DLD1 (cell line): ENCODE data around the gene XYLT1.

Experiments used
- in situ Hi-C: cut with HindIII; loops from 2 replicates; pipeline ENCODE4 v1.10.0; 2017; ENCODE audit warnings: low sequenced_read_pairs

XYLT1 gene

DNA sequence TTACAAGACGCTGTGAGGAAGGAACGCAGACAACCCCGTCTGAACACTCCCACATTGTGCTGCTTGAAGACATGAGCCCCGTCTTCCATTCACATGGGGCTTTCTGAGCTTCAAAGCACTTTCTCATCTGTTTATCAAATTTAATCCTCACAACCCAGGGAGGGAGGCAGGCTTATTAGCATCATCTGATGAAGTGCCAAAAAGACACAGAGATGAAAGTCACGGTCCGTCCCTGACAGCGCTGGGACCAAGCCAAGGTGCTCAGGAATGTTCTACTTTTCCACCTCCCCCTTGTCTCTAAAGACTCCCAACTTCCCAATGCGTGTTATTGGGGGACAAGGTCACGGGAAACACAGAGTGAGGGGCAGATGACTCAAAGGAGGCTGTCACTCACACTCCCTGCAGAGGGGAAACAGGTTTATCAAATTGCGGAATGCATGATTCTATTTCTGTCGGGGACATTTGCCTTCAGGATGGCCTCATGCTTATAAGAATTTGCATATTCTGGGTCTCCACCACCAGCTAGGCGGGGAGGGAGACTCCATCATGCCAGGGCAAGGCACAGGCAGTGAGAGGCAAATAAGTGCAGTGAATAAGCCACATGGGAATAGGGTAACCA, 10.7 kb downstream of the XYLT1 start:
- in situ Hi-C loops, result no loop called here

DNA sequence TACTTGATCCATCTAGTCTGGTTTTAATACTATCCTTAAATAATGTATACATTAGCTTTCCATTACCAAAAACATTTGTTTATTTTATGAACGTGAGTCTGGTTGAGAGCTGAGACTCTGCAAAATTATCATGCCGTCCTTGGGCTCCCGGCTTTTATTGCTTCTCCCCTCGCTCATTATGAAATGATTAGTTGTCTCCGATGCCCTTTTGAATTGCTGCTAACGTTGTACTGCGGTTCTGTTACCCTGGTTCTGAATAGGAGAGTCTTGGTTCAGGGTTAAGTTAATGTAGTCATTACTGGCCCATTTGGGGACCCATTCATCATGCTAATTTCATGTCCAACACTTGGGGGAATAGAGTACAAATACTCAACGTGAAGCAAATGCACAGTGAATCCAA, 12.8 kb downstream of the XYLT1 start:
- in situ Hi-C loops, result no loop called here

GRCh38 chr16:17457513-17457912, 13.2 kb downstream of the XYLT1 start:
- in situ Hi-C loops, result no loop called here

DNA sequence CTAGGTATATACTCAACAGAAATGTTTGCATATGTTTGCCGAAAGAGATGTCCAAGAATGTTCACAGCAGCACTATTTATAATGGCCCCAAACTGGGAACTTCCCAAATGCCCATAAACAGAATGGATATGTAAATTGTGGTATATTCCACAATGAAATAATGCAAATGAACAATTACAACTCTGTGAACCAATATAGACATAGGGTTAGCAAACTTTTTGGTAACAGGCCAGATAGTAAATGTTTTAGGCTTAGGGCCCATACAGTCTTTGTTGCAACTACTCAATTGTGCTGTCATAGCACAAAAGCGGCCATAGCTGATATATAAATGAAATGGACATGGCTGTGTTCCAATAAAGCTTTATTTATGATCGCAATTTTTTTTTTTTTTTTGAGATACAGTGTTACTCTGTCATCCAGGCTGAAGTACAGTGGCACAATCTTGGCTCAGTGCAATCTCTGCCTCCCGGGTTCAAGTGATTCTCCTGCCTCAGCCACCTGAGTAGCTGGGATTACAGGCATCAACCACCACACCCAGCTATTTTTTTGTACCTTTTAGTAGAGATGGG, 16.5 kb downstream of the XYLT1 start:
- in situ Hi-C loops, result no loop called here

DNA sequence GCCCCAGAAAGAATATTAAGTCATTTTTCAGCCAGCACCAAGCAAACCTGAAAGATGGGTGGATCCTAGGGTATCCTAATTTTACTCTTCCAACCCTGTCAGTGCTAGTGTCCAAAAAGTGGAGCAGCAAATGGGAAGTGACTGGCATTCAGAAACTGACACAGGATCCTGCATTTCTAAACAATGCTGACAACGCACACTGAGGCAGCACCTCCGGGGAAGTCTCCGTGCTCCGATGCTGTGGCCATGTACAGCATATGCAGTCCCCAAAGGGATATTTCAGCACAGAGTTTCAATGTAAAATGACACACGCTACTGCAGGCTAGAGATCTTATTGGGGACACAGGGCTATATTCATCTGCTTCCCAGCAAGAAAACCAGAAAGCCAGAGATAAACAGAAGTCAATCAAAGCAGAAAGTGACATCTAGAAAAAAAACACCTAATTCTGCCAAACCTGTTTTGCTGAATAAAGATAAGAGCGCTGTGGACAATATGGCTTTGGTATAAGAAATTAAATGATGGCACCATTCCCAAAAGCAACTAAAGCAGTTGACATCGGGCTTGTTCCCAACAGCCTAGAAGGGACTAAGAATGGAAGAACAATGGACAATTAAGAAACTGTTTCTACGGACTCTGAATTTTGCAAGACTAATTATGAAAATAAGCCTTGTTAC, 17.3 kb downstream of the XYLT1 start:
- in situ Hi-C loops, result no loop called here

GRCh38 chr16:17452922-17453321, 17.8 kb downstream of the XYLT1 start:
- in situ Hi-C loops, result no loop called here

DNA sequence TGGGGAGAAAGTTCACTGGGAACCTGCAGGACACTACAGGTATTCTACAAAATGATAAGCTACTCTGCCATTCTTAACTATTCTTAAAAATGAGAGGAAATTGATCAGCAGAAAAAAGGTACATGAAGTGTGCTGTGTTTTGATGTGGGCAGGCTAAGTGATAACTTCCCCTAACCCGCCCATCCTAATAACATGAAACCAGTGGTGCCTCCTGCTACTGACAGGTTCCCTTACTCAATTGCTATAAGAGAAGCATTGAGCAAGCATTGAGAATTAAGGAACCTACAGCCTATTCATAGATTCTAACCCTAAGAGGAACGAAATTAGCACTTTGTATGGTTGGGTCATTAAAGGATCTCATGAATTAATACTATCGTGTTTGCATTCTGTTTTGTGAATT, 18.9 kb downstream of the XYLT1 start:
- in situ Hi-C loops, result no loop called here

- in situ Hi-C loops, result no loop called here
Observed at GRCh38 chr16:17450291-17450690, 20.5 kb downstream of the XYLT1 start.

DNA sequence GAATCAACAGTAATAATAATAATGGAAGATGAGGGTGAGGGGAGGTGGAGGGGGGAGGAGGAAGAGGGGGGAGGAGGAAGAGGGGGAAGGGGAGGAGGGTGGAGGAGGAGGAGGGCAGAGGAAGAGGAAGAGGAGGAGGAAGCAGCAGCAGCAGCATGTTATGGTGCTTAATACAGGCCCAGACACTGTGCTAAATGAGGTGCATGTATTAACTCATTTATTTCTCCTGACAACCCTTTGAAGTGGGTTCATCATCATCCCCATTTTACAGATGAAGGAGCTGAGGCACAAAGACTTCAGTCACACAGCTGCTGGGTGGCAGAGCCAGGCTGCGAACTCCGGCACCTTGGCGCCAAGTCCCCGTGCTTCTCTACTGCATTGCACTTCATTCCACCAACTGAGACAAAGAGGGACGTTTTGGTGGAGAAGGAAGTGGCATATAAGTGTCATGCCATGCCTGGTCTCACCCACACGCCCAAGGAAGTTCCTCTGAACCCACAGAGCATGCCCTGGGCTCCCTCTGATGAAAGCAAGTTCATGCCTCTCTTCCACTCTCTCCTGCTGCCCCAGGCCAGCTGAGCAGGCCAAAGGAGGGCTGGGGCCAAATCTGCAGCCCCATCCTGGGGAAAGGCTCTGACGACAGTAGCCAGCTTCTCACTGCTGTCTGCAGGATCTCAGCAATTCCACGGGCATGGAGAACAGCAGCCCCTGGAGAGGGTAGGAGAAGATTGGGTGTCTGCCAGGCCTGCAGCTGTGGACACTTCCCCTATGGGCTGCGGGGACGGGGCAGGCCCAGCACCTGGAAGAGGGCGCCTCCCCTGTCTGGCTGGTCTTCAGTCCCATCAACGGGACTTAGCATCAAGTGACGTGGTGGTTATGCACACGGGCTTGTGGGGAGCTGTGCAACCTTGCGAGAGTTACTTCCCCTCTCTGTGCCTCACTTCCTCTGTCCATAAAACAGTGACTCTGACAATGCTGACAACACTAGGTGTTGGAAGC, 21.8 kb downstream of the XYLT1 start:
- in situ Hi-C loops, result no loop called here

DNA sequence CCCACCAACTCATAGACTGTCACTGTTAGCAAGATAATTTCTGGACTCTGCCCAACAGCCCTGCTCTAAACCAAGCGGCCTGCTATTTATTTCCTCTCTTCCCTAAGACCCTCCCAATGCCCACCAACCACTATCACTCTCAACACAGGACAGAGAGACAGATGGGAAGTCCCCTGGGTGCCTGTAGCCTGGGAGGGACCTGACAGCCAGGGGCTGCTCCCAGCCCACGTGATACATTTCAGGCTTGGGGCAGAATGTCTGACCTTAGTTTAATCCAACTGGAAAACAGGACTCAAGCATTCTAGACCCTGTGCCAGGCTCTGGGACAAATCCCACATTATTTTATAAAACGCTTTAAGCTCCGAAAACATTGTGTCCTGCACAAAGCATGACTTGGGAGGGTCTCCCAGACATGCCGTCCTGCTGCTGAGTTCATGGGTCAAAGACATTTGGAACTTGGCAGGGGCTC, 23.6 kb downstream of the XYLT1 start:
- in situ Hi-C loops, result no loop called here

DNA sequence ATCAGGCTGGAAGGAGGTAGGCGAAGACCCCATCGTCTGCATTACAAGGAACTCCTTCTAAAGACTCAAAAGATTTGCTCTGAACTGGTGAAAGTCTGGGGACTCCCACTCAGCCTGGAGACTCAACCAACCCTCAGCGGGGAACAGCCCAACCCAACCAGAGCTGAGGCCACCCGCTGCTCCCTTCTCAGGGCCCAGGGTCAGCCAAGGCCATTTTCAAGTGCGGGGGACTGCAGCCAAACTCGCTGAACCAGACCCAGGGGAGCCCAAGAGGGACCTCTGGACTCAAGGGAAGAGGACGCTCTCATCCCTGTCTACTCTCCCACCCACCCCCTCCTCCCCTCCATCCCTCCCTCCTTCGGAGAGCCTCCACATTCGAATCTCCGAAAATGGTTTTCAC, 24.1 kb downstream of the XYLT1 start:
- in situ Hi-C loops, result no loop called here

- in situ Hi-C loops, result no loop called here
Observed at GRCh38 chr16:17445421-17445820, 25.3 kb downstream of the XYLT1 start.

DNA sequence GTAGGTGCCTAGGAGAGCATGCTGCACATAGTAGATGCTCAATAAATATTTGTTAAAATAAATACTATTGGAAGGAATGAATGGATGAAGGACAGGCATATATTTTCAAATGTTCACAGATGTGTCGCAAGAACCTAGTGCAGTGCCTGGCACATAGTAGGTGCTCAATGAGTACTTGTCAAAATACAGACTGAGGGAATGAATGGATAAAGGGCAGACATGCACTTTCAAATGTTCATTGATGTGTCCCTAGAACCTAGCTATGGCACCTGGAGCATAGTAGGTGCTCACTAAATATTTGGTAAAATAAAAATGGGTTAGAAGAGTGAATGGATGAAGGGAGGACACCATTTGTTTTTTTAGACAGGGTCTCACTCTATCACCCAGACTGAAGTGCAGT, 26.1 kb downstream of the XYLT1 start:
- in situ Hi-C loops, result no loop called here

GRCh38 chr16:17440131-17440530, 30.6 kb downstream of the XYLT1 start:
- in situ Hi-C loops, result no loop called here

DNA sequence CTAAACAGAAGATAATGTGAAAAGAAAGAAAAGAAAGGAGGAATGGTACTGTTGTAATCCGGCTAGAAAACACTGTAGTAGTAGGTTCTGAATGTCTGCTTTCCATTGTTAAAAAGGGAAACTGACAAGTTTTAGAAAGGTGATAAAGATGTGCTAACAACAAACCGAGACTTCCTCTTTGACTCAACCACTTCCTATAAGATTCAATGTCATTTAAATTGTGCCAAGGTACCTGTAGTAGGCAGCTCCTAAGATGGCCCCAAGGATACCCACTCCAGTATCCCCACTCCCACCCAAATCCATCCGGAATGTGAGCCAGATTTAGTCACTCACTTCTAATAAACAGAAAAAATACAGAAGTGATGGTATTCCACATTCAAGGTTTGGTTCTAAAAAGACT, 31.2 kb downstream of the XYLT1 start:
- in situ Hi-C loops, result no loop called here

- in situ Hi-C loops, result no loop called here
Observed at GRCh38 chr16:17437981-17438380, 32.8 kb downstream of the XYLT1 start.

- in situ Hi-C loops, result no loop called here
Observed at GRCh38 chr16:17437127-17437720, 33.5 kb downstream of the XYLT1 start.

GRCh38 chr16:17435318-17435717, 35.4 kb downstream of the XYLT1 start:
- in situ Hi-C loops, result no loop called here

DNA sequence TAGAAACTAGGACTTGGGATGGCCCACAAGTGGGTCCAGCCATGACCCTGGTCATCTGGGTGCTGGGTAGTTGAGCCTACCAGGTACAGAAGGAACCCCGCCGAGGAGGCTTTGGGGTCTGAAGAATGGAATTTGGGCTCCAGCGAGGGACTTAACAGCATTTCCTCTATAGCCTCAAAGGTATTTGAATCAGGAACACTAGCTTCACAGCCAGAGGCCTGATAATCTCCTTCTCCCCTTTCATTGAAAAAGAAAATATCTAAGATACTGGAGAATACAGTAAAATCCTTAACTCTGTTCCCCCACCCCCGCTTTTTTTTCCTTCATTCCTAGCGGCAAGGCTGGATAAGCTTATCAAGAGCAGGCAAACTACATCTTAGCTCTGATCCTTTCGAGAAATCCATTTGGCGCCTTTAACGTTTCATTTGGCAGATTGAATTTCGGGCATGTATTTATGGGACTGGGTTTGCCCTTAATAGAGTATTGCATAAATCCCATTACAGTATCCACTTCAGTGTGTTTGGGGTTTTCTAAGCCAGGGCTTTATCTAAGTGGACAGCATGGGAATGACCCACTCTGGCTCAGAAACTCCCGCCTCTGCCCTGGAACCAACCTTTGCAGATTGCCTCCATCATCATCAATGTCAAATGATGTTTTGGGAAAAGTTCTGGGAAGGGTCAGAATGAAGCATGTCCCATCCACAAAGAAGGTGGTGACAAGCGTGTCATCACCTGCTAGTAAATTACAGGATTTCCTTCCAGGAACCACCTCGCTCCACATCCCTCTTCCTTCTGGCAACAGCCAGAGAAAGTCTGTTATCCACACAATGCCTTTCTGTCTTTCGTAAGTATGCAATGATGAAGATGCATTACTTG, 36.9 kb downstream of the XYLT1 start:
- in situ Hi-C loops, result no loop called here
